Inflammatory macrophage treated with lipopolysaccharide for 1 hour (primary cell): ENCODE measurements around the gene RAB25.

Experiments
- DNase-seq, 2 donors: peaks; one replicate each; pipeline ENCODE4 v3.0.0-alpha.2; 2020 to 2022

RAB25 gene

DNA sequence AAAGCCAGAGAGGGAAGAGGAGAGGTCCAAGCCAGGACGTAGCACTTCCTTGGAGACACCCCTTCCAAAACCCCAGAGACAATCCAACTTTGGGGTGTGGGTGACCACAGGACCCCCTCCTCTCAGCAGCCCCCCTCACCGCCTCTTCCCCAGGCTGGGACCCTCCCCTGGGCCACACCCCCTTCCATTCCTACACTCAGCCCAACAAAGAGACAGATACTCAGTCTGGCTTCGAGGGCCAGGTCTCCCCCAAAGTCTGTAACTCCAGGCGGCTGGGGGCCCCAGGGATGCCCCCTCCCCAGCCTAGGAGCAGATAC, 19.9 kb downstream of the RAB25 start:
- no peak for DNase-seq

DNA sequence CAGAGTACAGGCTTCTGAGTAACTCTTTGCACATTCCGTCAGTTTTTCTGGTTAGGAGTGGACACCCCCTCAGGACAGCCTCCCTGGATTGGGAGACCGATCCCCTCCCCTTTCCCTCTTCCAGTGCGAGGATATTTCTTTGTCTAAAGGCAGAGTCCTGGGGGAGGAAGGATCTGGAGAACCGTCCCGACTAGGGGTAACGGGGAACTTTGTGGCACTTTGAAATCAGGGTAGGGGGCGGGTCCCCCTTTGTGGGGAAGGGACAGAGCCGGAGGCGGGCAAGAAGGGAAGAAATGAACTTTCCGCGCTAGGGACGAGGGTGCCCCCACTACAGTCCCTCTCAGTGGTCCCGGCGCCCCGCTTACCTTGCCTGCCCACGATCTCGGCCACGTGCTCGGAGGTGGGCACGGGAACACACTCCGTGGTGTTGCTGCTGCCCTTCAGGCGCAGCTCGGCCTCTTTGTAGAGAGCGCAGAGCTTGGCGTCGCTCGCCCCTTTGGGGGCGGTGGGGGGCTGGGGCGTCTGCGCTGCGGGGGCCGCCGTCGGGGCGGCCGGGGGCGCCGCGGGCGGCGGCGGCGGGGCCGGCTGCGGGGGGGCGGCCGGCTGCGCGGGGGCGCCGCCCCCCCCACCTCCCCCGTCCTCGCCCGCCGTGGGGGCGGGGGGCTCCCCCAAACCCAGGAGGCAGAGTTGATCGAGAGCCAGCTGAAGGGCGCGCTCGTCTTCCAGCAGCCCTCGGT, 20.4 kb downstream of the RAB25 start:
- no peak for DNase-seq

- no peak for DNase-seq
Observed at GRCh38 chr1:156081917-156082308, 21.0 kb downstream of the RAB25 start.

GRCh38 chr1:156082309-156083091, 21.5 kb downstream of the RAB25 start, which contains the start of gene MEX3A:
MEX3A (minus strand) TSS chr1:156082465; CDS start chr1:156081998, 467 bp downstream.
- DNase-seq, result peak in 1 of 2 donors; percentile 66

DNA sequence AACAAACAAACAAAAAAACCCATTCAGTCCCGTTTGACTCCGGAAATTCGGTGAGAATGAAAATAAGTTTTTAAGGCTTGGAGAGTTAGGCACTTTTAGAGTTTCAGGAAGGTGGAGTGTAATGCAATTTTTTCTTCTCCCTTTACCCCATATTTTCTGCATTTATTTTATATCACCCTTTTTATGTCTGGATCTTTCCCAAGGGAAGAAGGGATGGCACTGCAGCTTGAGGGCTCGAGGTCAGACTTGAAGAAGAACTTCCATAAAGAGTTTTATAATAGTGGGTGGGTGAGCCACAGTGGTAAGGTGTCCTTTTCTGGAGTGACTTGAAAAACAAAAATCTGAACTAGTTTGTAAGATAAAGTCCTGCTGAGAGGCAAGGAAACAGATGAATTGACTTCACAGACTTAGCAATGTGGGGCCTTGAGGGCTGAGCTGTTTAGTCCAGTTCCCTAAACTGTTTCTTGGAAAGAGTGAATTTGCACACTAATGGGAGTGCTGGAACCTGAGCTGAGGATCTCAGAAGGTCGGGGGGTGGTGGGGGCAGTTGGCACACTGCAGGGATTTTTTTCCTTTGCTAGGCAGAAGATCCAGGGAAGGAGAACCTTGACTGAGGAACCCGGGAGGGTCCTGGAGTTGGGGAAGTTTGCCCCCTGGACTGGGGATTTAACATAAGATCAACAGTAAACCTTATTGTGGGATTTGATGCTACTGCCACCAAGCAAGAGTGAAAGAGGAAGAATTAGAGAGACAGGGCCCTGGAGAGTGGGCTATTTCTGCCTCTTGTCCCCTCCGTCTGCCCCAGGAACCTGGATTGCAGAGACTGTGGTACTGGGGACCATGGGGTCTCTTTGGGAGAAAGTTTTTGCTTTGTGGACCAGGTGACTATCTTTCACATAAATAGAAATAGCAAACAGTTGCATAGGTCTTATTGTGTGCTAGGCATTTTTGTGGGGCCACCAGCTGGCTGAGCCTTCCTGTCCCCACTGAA, 23.1 kb downstream of the RAB25 start:
- peak in 1 of 2 donors; percentile 37 for DNase-seq

GRCh38 chr1:156086256-156086662, 25.3 kb downstream of the RAB25 start:
- DNase-seq, result no peak

DNA sequence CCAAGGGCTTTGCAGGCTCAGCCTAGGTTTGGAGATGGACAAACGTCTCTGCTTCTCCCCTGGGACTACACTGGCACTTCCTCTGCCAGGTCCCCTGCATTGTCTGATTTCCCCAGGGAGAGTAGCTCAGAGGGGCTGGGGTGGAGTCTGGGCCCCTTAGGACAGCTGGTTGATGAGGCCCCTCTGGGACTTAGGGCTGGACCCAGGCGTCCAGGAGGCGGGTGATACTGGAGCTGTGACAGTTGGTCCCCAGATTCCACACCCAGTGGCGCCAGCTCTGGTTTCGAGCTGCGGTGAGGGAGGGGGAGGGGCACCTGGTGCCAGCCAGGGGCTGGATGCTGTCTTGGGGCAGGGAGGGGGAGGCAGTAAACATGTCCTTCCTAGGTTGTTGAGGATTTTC, 28.7 kb downstream of the RAB25 start:
- no peak for DNase-seq

- peak; percentile 84 to 88 for DNase-seq
Observed at GRCh38 chr1:156090138-156090839, 29.3 kb downstream of the RAB25 start.

DNA sequence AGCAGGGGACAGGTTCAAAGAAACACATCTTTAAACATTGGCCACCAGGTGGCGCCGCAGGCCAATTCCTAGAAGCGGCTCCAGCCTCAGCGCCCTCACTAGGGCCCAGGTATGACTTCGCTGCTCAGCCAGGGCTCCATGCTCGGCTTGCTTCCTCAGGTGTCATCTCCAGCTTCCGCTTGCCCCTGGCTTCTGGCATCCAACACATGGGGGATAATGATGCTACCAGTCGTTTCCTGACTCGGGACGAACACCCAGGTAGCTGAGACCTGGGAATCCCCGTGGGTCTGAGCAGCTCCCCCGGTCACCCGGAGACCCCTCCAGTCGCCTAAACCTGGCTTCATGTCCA, 29.9 kb downstream of the RAB25 start:
- DNase-seq, result peak; percentile 55 to 85

DNA sequence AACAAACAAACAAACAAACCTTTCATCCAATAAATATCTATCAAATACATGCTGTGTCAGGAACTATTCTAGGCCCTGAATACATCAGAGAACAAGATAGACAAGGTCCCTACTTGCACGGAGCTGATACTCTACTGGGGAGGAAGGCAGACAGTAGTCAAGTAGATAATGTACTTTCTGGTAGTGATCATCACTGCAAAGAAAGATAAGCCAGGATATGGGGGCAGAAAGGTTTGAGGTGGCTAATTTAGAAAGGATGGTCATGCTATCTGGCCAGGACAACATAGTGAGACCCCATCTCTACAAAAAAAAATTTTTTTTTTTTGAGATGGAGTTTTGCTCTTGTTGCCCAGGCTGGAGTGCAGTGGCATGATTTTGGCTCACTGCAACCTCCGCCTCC, 30.6 kb downstream of the RAB25 start:
- DNase-seq, result no peak

GRCh38 chr1:156095906-156096508, 35.0 kb downstream of the RAB25 start:
- DNase-seq, result no peak

- peak; percentile 70 to 88 for DNase-seq
Observed at GRCh38 chr1:156096640-156097391, 35.9 kb downstream of the RAB25 start.

DNA sequence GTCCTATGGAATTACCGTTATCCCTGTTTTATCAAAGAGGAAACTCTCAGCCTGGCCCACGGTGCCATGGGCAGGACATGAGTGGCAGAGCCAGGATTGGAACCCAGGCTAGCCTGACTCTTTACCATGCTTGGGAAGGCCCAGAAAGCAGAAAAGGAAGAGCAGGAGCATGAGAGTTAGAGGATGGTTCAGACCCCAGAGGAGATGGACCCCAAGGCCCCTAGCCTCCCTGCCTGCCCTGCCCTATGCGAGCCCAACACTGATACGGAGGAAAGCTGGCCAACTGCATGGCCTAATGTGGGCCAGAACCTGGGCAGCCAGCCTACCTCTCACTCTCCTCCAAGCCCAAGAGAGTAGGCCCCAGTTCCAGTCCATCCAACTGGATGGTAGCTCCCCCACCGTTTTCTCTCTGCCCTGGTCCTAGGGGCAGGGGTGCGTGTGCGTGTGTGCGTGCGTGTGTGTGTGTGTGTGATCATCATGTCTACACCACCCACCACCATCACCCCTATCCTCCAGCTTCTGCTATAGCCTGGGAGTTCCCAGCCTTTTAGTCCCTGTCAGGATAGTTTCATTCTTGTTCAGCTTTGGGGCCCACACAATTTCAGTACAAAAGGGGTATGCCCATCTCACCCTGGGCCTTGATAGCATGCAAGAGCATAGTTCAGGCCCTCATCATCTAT, 36.7 kb downstream of the RAB25 start:
- DNase-seq, result peak in 1 of 2 donors; percentile 71

DNA sequence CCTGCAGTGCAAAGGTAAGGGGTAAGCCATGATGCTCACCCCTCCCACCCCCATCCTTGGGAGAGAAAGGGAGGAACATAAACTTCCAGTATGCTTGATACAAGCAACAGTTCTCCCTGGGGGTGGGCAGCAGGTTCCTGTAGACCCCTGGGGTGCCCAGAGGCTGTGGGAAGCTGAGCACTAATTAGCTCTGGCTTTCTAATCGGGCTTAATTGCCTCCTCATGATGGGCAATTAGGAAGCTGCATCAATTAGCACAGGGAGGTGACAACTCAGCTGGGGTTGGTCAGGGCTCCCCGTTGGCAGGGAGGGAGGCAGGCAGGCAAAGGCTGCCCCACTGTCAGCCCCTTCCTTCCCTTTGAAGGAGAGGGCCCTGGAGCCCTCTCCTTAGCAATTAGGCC, 37.8 kb downstream of the RAB25 start:
- DNase-seq, result no peak

DNA sequence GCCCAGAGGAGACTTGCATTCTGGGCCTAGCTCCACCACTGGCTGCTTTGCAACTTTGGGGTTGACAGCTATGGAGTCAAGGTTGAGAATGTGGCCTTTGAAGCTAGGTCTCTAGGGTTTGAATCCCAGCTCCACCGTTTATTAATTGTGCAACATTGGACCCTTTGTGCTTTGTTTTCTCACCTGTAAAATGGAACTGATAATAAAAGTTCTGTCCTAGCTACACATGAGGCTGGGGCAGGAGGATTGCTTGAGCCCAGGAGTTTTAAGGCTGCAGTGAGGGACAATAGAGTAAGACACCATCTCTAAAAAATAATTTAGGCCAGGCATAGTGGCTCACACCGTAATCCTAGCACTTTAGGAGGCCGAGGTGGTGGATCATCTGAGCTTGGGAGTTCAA, 38.3 kb downstream of the RAB25 start:
- no peak for DNase-seq

DNA sequence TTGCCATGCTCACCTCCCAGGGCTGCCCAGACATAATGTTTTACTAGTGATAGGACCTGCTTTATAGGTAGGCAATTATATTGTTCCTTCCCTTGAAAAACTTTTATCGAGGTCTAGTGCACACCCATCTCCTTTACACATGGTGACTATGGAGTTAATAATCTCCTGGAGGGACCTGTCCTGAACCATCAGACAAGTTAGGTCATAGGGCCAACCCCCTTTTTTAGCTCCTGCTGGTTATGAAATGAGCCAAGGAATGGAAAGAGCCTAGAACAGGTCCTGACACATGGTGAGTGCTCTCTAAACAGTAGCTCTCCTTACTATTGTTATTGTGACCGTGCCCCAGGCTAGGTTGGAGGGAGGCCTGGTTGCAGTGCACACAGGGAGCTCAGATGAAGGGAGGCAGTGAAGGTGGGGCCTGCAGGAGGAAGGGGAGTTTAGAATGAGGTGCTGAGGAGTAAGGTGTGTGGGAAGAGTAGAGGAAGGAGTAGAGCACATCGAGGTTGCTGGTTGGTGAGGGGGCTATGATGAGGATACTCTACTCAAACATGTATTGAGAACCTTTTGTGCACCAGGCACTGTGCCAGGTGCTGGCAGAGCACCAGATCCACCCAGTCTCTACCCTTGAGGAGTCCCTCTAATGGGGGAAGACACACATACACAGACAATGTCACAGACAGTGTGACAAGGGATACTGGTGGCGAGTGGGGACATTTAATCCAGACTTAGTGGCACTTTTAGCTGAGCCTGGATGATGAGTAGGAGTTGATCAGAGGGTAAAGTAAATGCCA, 39.4 kb downstream of the RAB25 start:
- DNase-seq, result no peak

GRCh38 chr1:156101880-156102279, 40.9 kb downstream of the RAB25 start:
- DNase-seq, result no peak

- DNase-seq, result peak in 1 of 2 donors; percentile 58
Observed at GRCh38 chr1:156102633-156103511, 41.9 kb downstream of the RAB25 start.

- no peak for DNase-seq
Observed at GRCh38 chr1:156103521-156103947, 42.6 kb downstream of the RAB25 start.
